NCI-H2081 (cell line): ENCODE results near the gene TMEM222.

Experiments used
- DNase-seq, 2 experiments: peaks; one replicate each; lab custom pipeline; 2025; lab: John Stamatoyannopoulos, UW

TMEM222 gene

DNA sequence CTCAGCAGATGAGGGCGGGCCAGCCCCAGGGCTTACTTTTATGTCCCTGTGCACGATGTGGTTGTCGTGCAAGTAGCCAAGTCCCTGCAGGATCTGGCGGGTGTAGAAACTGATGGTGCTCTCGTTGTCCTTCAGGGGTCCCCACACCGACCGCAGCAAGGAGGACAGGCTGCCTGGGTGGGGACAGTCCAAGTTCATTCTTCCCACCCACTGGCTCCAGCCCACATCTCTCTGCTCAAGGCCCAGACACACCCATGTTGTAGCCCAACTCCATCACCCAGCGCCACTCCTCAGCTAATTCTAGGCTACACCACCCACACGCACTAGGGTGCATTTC, 37.8 kb downstream of the TMEM222 start:
- DNase-seq = no peak

GRCh38 chr1:27360159-27361043, 38.4 kb downstream of the TMEM222 start:
- DNase-seq = no peak

- no peak for DNase-seq
These were observed 39.1 kb downstream of the TMEM222 start for GRCh38 chr1:27361044-27361402.

GRCh38 chr1:27361553-27361952, 39.6 kb downstream of the TMEM222 start:
- no peak for DNase-seq

DNA sequence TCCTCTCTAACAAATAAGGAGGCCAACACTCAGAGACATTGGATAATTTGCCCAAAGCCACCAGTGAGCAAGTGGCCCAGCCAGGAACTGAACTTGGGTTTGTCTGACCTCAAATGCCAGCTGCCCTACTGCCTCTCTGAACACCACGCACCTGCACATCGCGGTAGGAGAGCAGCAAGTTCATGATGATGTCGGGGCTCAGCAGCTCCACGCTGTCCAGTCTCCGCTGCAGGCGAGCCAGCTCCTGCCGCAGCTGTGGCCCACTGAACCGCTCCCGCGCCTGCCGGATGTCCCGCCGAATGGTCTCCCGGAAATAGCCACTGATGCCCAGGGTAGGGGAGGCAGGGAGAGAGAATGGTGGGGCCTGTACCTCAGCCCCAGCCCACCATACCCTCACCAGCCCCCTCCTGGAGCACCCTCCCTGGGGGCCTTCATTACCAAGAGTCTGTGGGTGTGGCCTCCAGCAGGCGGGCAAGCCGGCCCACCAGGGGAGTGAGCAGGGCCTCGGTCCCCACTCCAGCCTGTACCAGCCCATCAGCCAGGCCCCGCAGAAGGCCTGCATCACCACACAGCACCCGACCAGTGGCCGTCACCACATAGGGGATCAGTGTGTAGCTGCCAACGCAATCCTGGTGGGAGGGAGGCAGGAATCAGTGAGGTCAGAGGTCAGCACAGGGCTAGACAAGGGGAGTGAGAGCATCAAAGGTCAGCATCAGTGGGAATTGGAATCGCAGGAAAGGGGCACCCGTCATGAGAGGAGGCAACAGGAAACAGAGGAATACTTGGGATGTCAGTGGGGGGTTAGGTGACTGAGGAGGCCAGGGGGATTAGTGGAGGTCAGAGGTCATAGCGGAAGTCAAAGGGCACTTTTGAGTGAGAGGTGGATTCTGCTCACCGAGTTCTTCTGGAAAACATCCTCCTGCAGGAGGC, 42.1 kb downstream of the TMEM222 start:
- DNase-seq = no peak

DNA sequence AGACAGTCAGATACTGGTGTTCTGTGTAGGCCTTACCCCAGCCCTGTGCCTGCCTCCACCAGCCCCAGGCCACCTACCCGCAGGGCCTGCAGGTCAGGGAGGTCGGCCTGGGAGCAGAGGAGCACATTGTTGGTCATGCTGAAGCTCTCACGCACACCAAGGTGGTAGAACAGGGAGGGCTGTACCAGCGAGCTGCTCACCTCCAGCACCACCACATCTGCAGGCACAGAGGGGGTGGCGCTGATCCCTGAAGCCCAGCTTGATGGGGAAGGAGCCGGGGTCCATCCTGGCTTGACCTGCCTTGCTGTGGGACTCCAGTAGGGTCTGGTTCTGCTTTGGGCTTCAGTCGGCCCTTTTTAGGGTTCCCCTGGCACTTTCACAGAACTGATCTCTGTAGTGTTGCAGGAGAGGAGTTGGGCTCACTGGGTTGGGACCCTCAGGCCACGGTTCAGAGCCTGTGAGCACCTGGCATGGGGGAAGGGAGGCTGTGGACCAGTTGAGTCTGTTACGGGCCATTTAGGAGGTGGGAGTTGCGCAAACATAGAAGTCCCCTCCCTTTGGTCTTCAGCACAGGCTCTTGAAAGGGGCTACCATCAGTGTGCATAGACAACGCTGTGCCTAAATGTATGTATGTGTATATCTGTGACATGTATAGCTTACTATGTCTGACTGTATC, 42.9 kb downstream of the TMEM222 start:
- no peak for DNase-seq

GRCh38 chr1:27365372-27366112, 43.6 kb downstream of the TMEM222 start:
- DNase-seq = peak; percentile 66 to 68

DNA sequence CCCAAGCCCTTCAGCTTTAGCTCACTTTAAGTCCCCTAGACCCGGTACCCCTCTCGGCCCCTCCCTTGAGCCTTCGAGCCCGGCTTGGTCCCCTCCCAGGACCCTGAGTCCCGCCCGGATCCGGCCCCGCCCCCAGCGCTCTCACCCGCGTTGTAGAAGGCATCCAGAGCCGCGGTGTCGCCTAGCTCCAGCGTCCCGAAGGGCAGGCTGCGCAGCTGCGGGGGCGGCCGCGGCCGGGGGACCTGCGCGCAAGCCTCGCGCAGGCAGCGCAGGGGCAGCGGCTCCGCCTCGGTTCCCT, 44.1 kb downstream of the TMEM222 start:
- DNase-seq = peak in 1 of 2 experiments; percentile 39

- peak; percentile 20 to 39 for DNase-seq
These were observed 44.6 kb downstream of the TMEM222 start, which contains the start of gene MAP3K6 for GRCh38 chr1:27366411-27367159. TSS of gene MAP3K6 (minus strand) at chr1:27366961. CDS start at chr1:27366597, 364 bp downstream.

- DNase-seq = no peak
These were observed 45.2 kb downstream of the TMEM222 start for GRCh38 chr1:27367160-27367650.

GRCh38 chr1:27368869-27369582, 47.1 kb downstream of the TMEM222 start:
- no peak for DNase-seq

DNA sequence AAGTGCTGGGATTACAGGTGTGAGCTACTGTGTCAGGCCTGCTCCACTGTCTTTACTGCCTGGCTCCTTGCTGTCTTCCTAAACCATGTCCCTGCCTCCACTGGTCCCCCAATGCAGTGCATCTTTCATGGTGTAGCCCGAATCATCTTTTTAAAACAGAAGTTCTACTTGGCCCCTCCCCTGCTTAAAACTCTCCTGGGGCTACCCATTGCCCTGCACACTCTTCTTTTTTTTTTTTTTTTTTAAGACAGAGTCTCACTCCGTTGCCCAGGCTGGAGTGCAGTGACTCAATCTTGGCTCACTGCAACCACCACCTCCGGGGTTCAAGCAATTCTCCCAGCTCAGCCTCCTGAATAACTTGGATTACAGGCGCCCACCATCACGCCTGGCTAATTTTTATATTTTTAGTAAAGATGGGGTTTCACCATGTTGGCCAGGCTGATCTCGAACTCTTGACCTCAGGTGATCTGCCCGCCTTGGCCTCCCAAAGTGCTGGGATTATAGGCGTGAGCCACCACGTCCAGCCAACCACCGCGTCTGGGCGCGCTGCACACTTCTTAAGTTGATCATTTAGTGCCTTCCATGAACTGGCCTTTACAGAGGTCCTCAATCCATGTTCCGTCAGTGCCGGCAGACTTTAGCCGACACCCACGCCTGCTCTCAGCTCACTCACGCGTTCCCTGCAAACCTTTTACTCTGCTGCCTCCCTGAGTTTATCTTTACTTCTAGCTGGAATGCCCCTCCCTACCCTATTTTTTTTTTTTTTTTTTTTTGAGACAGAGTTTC, 50.3 kb downstream of the TMEM222 start:
- no peak for DNase-seq

DNA sequence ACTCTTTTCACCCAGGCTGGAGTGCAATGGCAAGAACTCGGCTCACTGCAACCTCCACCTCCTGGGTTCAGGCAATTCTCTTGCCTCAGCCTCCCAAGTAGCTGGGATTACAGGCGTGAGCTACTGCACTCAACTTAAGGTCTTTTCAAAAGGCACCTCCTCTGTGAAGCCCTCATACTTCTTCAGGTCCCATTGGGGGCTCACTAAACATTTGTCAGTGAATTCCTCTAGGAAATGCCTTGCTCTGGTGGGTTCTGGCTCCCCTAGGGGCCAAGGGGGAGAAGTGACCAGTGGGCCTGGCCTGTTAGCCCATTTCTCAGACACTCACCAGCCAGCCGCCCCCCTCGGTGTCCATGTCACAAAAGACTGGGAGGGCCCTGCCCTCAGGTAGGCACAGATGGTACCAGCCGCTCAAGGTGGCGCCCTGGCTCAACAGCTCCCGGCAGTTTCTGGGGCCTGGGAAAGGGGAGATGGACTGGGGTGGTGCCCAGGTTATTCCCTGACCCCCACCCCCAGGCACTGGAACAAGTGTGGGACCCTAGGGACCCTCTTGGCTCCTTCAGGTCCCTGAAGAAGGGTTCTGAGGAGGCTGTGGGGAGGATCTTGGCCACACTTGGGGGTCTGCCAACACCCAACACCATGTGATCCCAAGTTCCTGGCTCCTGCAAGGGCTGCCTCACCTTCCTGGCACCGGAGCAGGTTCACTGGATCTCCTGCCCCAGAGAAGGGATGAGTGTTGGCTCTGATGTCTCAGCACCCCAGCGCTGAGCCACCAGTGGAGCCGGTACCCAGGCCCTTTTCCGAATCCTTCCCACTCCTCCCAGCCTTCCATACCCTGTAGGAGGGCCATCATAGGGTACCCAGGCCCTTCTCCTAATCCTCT, 51.1 kb downstream of the TMEM222 start:
- no peak for DNase-seq

DNA sequence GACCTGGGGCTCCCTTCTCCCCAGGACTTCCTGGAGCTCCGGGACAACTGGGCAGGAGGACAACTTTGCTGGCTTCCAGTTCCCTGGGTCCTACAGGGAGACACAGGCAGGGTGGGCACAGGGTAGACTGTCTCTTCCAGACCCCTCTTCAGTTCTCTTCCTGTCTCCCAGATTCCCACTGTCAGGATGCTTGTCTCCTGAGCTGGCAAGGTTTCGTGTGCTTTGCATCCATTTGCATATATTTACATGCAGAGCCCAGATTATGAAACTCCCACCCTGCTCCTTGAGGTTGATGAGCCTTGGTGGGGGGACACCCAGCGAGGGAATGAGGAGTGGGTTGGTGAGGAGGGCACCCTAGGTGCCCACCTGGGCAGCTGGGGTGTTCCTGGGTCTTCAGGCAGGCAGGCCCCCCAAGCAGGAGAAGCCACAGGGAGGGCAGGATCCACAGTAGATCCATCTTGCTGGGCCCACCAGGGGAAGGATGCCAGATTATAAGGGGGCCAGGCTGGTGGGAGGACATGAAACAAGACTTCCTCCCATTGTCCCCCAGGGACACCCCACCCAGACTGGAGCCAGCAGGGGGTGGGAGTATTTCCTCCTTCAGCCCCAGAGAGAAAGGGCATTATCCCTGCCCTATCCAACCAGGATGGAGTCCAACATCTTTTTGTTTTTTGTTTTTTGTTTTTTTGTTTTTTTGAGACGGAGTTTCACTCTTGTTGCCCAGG, 52.6 kb downstream of the TMEM222 start, which contains the start of gene FCN3:
TSS of gene FCN3 (minus strand) at position 463 of the 725 bp plus-strand sequence. CDS start at position 457, 6 bp downstream.
- no peak for DNase-seq

- no peak for DNase-seq
These were observed 56.0 kb downstream of the TMEM222 start for GRCh38 chr1:27377760-27378495.

- DNase-seq = no peak
These were observed 57.7 kb downstream of the TMEM222 start for GRCh38 chr1:27379564-27380122.
